ENCODE measurements around the gene MBD3L4.

GRCh38 chr19:6996810-6997209 is 43.2 kb downstream of the MBD3L4 start:
- no peak for TF ChIP-seq CTCF (IDR thresholded peaks at IDR 0.05; ENCODE audit: extremely low read depth in 1 of 2, insufficient read depth in 1 of 2, low read depth in 1 of 2, low read length in 2 of 2)
- no peak for TF ChIP-seq EZH2 (IDR thresholded peaks at IDR 0.05; ENCODE audit: borderline replicate concordance, low read depth, low read length, severe bottlenecking)
- TF ChIP-seq POLR2A (IDR thresholded peaks at IDR 0.05; ENCODE audit: low read depth, low read length): no peak
- TF ChIP-seq POLR2AphosphoS5 (IDR thresholded peaks at IDR 0.05; ENCODE audit: insufficient read depth, low read depth, low read length): no peak
- TF ChIP-seq, protein P1, sequence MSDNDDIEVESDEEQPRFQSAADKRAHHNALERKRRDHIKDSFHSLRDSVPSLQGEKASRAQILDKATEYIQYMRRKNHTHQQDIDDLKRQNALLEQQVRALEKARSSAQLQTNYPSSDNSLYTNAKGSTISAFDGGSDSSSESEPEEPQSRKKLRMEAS (IDR thresholded peaks at IDR 0.05; ENCODE audit: insufficient read depth, insufficient read length): no peak
- TF ChIP-seq FOS (IDR thresholded peaks at IDR 0.05; ENCODE audit: borderline replicate concordance, insufficient read depth, low read length): no peak
- no peak for TF ChIP-seq GATA2 (IDR thresholded peaks at IDR 0.05; ENCODE audit: insufficient read depth, insufficient read length, low read depth, low read length)

Measured in endothelial cell of umbilical vein (primary cell).